ENCODE measurements around the gene RAD51B. TPM values are rescaled to one million over a fixed set of nuclear protein-coding genes. Genes with fewer than 3 reads are reported as not detected.
A peak's percentile ranks its signal among the peaks of the same experiment; 100 is the strongest.

The RAD51B gene
- polyA plus RNA-seq, 3 donors, result 3.6 to 11.6 (median 9.4) TPM

DNA sequence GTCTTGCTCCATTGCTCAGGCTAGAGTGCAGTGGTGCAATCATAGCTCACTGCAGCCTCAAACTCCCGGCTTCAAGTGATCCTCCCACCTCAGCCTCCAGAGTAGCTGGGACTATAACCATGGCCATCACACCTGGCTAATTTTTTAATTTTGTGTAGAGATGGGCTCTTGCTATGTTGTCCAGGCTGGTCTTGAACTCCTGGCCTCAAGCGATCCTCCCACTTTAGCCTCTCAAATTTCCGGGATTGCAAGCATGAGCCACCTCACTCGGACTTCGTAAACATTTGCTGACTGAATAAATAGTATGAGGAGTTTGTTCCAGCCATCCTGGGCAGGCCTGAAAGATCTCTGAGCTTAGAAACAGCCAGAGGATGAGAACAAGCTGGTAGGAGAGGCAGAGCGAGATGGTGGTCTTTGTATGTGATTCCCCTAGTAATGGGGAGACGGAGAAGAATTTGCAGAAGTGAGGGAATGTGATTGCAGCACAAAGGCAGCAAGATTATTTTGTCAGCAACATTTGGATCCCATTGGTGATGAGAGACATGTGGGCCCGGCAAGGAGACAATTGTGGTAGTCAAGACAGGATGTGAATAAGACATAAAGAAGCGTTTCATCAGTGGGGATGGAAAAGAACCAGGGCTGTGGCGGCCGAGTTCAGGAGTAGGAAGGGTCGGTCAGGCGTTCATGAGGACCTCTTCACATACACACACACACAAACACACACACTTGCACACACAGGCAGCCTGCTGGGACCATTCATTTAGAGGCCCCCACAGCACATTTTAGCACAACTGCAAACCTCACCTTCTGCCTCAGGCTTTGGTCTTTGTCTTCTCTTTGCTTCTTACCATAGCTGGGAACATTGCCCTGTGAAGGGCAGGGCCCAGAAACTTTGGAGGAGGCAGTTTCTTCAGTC is 817.8 kb downstream of the RAD51B start:
- peaks cover 36 to 37% of the 10 kb centered on the region in 2 donors for H3K4me1 ChIP-seq (ENCODE audit: control insufficient read depth in 1 of 2, insufficient read depth in 2 of 2, low read length in 2 of 2)
- peaks cover 3 to 15% of the 10 kb centered on the region in 2 donors for H3K9me3 ChIP-seq (replicated peaks in 1 of 2; ENCODE audit: control insufficient read depth in 1 of 2, insufficient read depth in 1 of 2, low read length in 2 of 2)
- Mint-ChIP-seq H3K27me3 (ENCODE audit: low read depth in 3 of 3) (peaks cover 2 to 4% (median 2%) of the 10 kb centered on the region in 3 donors), H3K4me1 (peaks cover 13% of the 10 kb centered on the region), H3K36me3 (peaks cover 3 to 6% of the 10 kb centered on the region in 2 donors), H3K9me3 (peaks cover 8 to 17% (median 14%) of the 10 kb centered on the region in 7 donors), H3K4me3 (no peak overlapping the region), H3K27ac (peak overlapping the region in 1 of 7 donors; percentile 34)
- intact Hi-C loops (cut with micrococcal nuclease), result no loop called here
- no peaks in the 10 kb centered on the region for H4K20me1 ChIP-seq (ENCODE audit: insufficient read depth, low read length)
- peak; percentile 50 to 53 (median 50) for DNase-seq
- H3K4me2 ChIP-seq (replicated peaks; ENCODE audit: extremely low read depth, low read length, poor library complexity, severe bottlenecking), result no peak overlapping the region
- no peaks in the 10 kb centered on the region for H3K79me2 ChIP-seq (ENCODE audit: insufficient read depth, low read length)
- no peaks in the 10 kb centered on the region for H3K27me3 ChIP-seq (ENCODE audit: control insufficient read depth in 2 of 2, insufficient read depth in 2 of 2, low read length in 2 of 2)
- WGBS (ENCODE audit: insufficient coverage), result 75% methylated on average over 6 of the region's 13 CpGs
- no peaks in the 10 kb centered on the region for H3K36me3 ChIP-seq (replicated peaks in 1 of 2; ENCODE audit: control insufficient read depth in 1 of 2, insufficient read depth in 2 of 2, low read length in 2 of 2)
- H3K27ac ChIP-seq (ENCODE audit: low read depth in 1 of 2, low read length in 2 of 2), result peak overlapping the region in 1 of 2 donors; percentile 23
- TF ChIP-seq, protein P1, sequence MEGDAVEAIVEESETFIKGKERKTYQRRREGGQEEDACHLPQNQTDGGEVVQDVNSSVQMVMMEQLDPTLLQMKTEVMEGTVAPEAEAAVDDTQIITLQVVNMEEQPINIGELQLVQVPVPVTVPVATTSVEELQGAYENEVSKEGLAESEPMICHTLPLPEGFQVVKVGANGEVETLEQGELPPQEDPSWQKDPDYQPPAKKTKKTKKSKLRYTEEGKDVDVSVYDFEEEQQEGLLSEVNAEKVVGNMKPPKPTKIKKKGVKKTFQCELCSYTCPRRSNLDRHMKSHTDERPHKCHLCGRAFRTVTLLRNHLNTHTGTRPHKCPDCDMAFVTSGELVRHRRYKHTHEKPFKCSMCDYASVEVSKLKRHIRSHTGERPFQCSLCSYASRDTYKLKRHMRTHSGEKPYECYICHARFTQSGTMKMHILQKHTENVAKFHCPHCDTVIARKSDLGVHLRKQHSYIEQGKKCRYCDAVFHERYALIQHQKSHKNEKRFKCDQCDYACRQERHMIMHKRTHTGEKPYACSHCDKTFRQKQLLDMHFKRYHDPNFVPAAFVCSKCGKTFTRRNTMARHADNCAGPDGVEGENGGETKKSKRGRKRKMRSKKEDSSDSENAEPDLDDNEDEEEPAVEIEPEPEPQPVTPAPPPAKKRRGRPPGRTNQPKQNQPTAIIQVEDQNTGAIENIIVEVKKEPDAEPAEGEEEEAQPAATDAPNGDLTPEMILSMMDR (IDR thresholded peaks at IDR 0.05), result no peak
- H2AFZ ChIP-seq (ENCODE audit: insufficient read depth, low read depth, low read length, poor library complexity, severe bottlenecking), result peak overlapping the region; percentile 32
- peak overlapping the region; percentile 12 for H3K9ac ChIP-seq (ENCODE audit: insufficient read depth, low read length, poor library complexity, severe bottlenecking)
- no peak overlapping the region for H3K4me3 ChIP-seq (replicated peaks in 1 of 3; ENCODE audit: low read depth in 2 of 3, low read length in 3 of 3)

DNA sequence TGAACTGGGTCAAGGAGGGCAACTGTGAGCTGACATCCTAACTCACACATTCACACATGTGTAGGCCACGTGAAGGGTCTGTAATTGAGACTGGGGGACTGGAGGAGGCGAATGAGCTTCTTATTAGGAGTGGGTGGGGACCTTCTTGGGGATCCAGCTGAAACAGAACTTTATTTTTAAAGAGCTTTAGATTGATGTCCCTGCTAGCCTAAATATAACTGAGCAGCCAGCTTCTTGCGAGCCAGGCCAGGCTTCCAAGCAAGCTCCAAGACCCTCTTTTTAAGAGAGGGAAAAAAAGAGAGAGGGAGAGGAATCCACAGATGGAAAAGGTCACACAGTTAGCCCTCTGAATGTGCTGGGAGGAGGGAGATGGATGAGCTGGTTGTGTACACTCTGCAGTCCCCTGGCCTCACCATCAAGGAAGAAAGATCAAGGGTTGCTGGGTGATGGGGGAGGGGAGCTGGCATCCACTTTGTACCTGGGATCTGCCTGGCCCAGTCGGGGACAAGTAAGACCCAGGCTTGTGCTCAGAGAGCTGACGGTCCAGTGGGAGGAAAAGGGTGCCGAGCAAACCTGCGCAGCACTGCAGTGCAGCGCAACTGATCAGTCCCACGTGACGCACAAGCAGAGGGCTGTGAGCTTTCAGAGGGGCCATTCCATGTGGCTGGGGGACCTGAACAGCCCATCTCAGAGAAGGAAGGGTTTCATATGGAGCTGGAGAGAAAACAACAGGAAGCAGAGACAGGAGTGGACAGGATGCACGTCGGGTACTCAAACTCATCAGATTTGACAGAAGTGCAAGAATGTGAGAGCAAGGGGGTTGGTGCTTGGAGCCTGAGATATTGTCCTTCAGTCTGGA is 818.8 kb downstream of the RAD51B start:
- Mint-ChIP-seq H3K4me3 (no peak overlapping the region), H3K27ac (no peak overlapping the region), H3K27me3 (ENCODE audit: low read depth in 3 of 3) (peaks cover 2 to 6% (median 3%) of the 10 kb centered on the region in 3 donors), H3K4me1 (peaks cover 9% of the 10 kb centered on the region), H3K9me3 (peaks cover 8 to 20% (median 14%) of the 10 kb centered on the region in 7 donors), H3K36me3 (peaks cover 0 to 6% of the 10 kb centered on the region in 2 donors)
- 70% methylated on average over 9 of the region's 12 CpGs for WGBS (ENCODE audit: insufficient coverage)
- H3K4me3 ChIP-seq (replicated peaks in 1 of 3; ENCODE audit: low read depth in 2 of 3, low read length in 3 of 3), result no peak overlapping the region
- peak overlapping the region; percentile 12 for H3K9ac ChIP-seq (ENCODE audit: insufficient read depth, low read length, poor library complexity, severe bottlenecking)
- peaks cover 31 to 33% of the 10 kb centered on the region in 2 donors for H3K4me1 ChIP-seq (ENCODE audit: control insufficient read depth in 1 of 2, insufficient read depth in 2 of 2, low read length in 2 of 2)
- no peak overlapping the region for H3K4me2 ChIP-seq (replicated peaks; ENCODE audit: extremely low read depth, low read length, poor library complexity, severe bottlenecking)
- H2AFZ ChIP-seq (ENCODE audit: insufficient read depth, low read depth, low read length, poor library complexity, severe bottlenecking), result peak overlapping the region; percentile 32
- peak overlapping the region in 1 of 2 donors; percentile 23 for H3K27ac ChIP-seq (ENCODE audit: low read depth in 1 of 2, low read length in 2 of 2)
- H4K20me1 ChIP-seq (ENCODE audit: insufficient read depth, low read length), result no peaks in the 10 kb centered on the region
- peaks cover 3 to 15% of the 10 kb centered on the region in 2 donors for H3K9me3 ChIP-seq (replicated peaks in 1 of 2; ENCODE audit: control insufficient read depth in 1 of 2, insufficient read depth in 1 of 2, low read length in 2 of 2)
- H3K79me2 ChIP-seq (ENCODE audit: insufficient read depth, low read length), result no peaks in the 10 kb centered on the region
- no peaks in the 10 kb centered on the region for H3K36me3 ChIP-seq (replicated peaks in 1 of 2; ENCODE audit: control insufficient read depth in 1 of 2, insufficient read depth in 2 of 2, low read length in 2 of 2)
- no peak for DNase-seq
- intact Hi-C loops (cut with micrococcal nuclease), result no loop called here
- no peaks in the 10 kb centered on the region for H3K27me3 ChIP-seq (ENCODE audit: control insufficient read depth in 2 of 2, insufficient read depth in 2 of 2, low read length in 2 of 2)
- TF ChIP-seq, protein P1 (IDR thresholded peaks at IDR 0.05), result no peak
